GM12878 (cell line): ENCODE data around the gene RCBTB2. TPM values are rescaled to one million over a fixed set of nuclear protein-coding genes. Genes with fewer than 3 reads are reported as not detected.

ENCODE experiments used
- ASH2L ChIP-seq: fragments of 300-600, 200-600 bp; sonication (generic); IDR thresholded peaks from 2 replicates; pipeline ENCODE4 v1.6.1; 2017; ENCODE audit warnings: low read depth, mild to moderate bottlenecking, borderline replicate concordance
- CBX5 ChIP-seq: sonication (generic); IDR thresholded peaks from 2 replicates; pipeline ENCODE4 v1.6.1; 2016; ENCODE audit warnings: low read depth, moderate library complexity, mild to moderate bottlenecking, inconsistent platforms
- CREB1 ChIP-seq: IDR thresholded peaks from 2 replicates; pipeline ENCODE4 v1.6.1; 2012; ENCODE audit warnings: low read depth, mild to moderate bottlenecking, inconsistent platforms
- E2F4 ChIP-seq: IDR thresholded peaks from 2 replicates; pipeline ENCODE4 v1.6.1; 2012; ENCODE audit warnings: low read depth, low read length, improper control_type of control experiment
- FOXK2 ChIP-seq: fragments of 450-650 bp; IDR thresholded peaks from 2 replicates; pipeline ENCODE4 v1.6.1; 2017; ENCODE audit warnings: mild to moderate bottlenecking, moderate library complexity
- GABPA ChIP-seq: IDR thresholded peaks from 2 replicates; pipeline ENCODE4 v1.6.1; 2014; ENCODE audit warnings: antibody characterized with exemption, low read depth, mild to moderate bottlenecking, inconsistent platforms
- HDAC6 ChIP-seq: fragments of 200-600 bp; sonication (generic); IDR thresholded peaks from one replicate; pipeline ENCODE4 v1.8.0; 2017; ENCODE audit warnings: antibody characterized with exemption; ENCODE audit not compliant: unreplicated experiment
- HDGF ChIP-seq: fragments of 450-650 bp; IDR thresholded peaks from 2 replicates; pipeline ENCODE4 v1.6.1; 2016; ENCODE audit warnings: antibody characterized with exemption
- IKZF1 ChIP-seq: fragments of 450-650 bp; conservative IDR thresholded peaks from 2 replicates; pipeline ENCODE4 v1.6.1; 2017; ENCODE audit warnings: antibody characterized with exemption, mild to moderate bottlenecking
- KAT2A ChIP-seq: conservative IDR thresholded peaks from 2 replicates; pipeline ENCODE4 v1.6.1; 2011; ENCODE audit warnings: low read depth, low read length; ENCODE audit not compliant: control insufficient read depth
- NBN ChIP-seq: fragments of 450-650 bp; IDR thresholded peaks from 2 replicates; pipeline ENCODE4 v1.6.1; 2016
- POLR2AphosphoS5 ChIP-seq: IDR thresholded peaks from 2 replicates; pipeline ENCODE4 v1.6.1; 2011; ENCODE audit warnings: mild to moderate bottlenecking, low read length, inconsistent platforms
- RAD51 ChIP-seq: fragments of 450-650 bp; IDR thresholded peaks from 2 replicates; pipeline ENCODE4 v1.6.1; 2016; ENCODE audit warnings: moderate library complexity, mild to moderate bottlenecking, inconsistent platforms
- RCOR1 ChIP-seq: conservative IDR thresholded peaks from 2 replicates; pipeline ENCODE4 v1.6.1; 2012; ENCODE audit warnings: low read depth, low read length, improper control_type of control experiment
- RUNX3 ChIP-seq: IDR thresholded peaks from 2 replicates; pipeline ENCODE4 v1.6.1; 2012; ENCODE audit warnings: low read length, inconsistent platforms
- SIN3A ChIP-seq: IDR thresholded peaks from 2 replicates; pipeline ENCODE4 v1.6.1; 2012; ENCODE audit warnings: low read depth, low read length, improper control_type of control experiment
- ZBED1 ChIP-seq: IDR thresholded peaks from 2 replicates; pipeline ENCODE4 v1.6.1; 2016; ENCODE audit warnings: borderline replicate concordance
- ZNF207 ChIP-seq: fragments of 450-650 bp; IDR thresholded peaks from 2 replicates; pipeline ENCODE4 v1.6.1; 2014; ENCODE audit warnings: antibody characterized with exemption, mild to moderate bottlenecking, borderline replicate concordance
- polyA plus RNA-seq, 11 experiments: library from polyadenylated mRNA; depleted of rRNA in 4 of 11; unstranded in 6 of 11; stranded (reverse) in 5 of 11; fragments of >200 nt; fragmentation: Nextera tagmentation in 4 of 11; fragmentation: Illumina TruSeq in 1 of 11; extraction: Ambion mirVana in 4 of 11; extraction: Trizol in 1 of 11; gene quantifications; 1 replicate in 1 of 11; 2 replicates in 10 of 11; pipeline versions ENCODE4 v1.2.1 to v1.2.3, GENCODE V29; 2011 to 2016; ENCODE audit warnings: inconsistent platforms in 2 of 11, missing spikeins in 2 of 11, low read depth in 1 of 11
- total RNA-seq, 4 experiments: library from RNA; depleted of rRNA in 3 of 4; stranded (reverse); fragments of >200 nt in 3 of 4; fragmentation: Illumina TruSeq in 1 of 4; extraction: Trizol in 1 of 4; gene quantifications; 2 replicates each; pipeline versions ENCODE4 v1.2.1 to v1.2.3, GENCODE V29; 2013 to 2021
- TF ChIP-seq, protein P1 (sequence below): fragments of 450-650 bp; conservative IDR thresholded peaks from 2 replicates; pipeline ENCODE4 v1.6.1; 2017; ENCODE audit warnings: mild to moderate bottlenecking, moderate library complexity
- TF ChIP-seq, protein P2 (sequence below): IDR thresholded peaks from 2 replicates; pipeline ENCODE4 v1.6.1; 2012; ENCODE audit warnings: mild to moderate bottlenecking, low read depth, low read length
- TF ChIP-seq, protein P3 (sequence below): fragments of 450-650 bp; IDR thresholded peaks from 2 replicates; pipeline ENCODE4 v1.6.1; 2016; ENCODE audit warnings: mild to moderate bottlenecking

Gene RCBTB2
- total and polyA plus RNA-seq, 10 of the 15 experiments (the other 5 are each of a cell fraction or from before 2014, with no cell fraction given): 5.0 to 16.0 (median 8.5) TPM

DNA sequence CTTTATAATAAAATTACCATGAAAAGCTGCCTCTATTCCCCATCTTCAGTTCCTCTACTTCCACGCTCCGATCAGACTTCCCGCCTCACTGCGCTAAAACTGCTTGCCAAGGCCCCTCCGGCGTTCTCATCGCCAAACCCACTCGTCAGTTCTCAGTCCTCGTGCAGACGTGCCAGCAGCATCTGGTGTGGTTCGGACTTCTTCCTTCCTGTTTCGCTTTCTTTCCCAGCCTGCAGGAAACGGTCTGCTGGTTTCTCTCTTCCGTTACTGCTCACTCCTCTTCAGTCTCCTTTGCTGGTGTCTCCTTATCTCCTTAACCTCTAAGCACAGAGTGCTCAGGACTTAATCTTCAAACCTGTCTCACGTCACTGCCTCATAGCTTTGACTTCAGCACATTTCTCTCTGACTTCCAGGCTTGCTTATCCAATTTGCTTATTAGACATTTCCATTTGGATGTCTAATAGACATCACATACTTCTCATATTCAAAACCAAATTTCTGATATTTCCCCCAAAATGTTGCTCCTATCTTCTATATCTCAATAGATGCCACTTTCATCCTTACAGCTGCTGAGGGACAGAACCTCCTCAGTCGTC lies 40.3 kb downstream of the RCBTB2 start (continued):
- TF ChIP-seq, protein P1, sequence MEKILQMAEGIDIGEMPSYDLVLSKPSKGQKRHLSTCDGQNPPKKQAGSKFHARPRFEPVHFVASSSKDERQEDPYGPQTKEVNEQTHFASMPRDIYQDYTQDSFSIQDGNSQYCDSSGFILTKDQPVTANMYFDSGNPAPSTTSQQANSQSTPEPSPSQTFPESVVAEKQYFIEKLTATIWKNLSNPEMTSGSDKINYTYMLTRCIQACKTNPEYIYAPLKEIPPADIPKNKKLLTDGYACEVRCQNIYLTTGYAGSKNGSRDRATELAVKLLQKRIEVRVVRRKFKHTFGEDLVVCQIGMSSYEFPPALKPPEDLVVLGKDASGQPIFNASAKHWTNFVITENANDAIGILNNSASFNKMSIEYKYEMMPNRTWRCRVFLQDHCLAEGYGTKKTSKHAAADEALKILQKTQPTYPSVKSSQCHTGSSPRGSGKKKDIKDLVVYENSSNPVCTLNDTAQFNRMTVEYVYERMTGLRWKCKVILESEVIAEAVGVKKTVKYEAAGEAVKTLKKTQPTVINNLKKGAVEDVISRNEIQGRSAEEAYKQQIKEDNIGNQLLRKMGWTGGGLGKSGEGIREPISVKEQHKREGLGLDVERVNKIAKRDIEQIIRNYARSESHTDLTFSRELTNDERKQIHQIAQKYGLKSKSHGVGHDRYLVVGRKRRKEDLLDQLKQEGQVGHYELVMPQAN: no peak
- TF ChIP-seq, protein P2, sequence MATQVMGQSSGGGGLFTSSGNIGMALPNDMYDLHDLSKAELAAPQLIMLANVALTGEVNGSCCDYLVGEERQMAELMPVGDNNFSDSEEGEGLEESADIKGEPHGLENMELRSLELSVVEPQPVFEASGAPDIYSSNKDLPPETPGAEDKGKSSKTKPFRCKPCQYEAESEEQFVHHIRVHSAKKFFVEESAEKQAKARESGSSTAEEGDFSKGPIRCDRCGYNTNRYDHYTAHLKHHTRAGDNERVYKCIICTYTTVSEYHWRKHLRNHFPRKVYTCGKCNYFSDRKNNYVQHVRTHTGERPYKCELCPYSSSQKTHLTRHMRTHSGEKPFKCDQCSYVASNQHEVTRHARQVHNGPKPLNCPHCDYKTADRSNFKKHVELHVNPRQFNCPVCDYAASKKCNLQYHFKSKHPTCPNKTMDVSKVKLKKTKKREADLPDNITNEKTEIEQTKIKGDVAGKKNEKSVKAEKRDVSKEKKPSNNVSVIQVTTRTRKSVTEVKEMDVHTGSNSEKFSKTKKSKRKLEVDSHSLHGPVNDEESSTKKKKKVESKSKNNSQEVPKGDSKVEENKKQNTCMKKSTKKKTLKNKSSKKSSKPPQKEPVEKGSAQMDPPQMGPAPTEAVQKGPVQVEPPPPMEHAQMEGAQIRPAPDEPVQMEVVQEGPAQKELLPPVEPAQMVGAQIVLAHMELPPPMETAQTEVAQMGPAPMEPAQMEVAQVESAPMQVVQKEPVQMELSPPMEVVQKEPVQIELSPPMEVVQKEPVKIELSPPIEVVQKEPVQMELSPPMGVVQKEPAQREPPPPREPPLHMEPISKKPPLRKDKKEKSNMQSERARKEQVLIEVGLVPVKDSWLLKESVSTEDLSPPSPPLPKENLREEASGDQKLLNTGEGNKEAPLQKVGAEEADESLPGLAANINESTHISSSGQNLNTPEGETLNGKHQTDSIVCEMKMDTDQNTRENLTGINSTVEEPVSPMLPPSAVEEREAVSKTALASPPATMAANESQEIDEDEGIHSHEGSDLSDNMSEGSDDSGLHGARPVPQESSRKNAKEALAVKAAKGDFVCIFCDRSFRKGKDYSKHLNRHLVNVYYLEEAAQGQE: no peak
- 0 out of 2 replicates have a peak, but pooled peaks have one; percentile 30 for TF ChIP-seq CREB1
- no peak for TF ChIP-seq HDAC6
- TF ChIP-seq ZBED1: peak; percentile 52; the same call in 1 of the 2 replicates
- peak; percentile 62; the same call in 1 of the 2 replicates for TF ChIP-seq GABPA
- TF ChIP-seq KAT2A: no peak
- TF ChIP-seq SIN3A: no peak
- TF ChIP-seq POLR2AphosphoS5: peak; percentile 60; the same call in 1 of the 2 replicates
- peak; percentile 92 for TF ChIP-seq RUNX3
- peak; percentile 96 for TF ChIP-seq IKZF1
- TF ChIP-seq RCOR1: 0 out of 2 replicates have a peak, but pooled peaks have one; percentile 62
- TF ChIP-seq FOXK2: no peak
- peak; percentile 87; the same call in 1 of the 2 replicates for TF ChIP-seq CBX5
- no peak for TF ChIP-seq ZNF207
- TF ChIP-seq NBN: peak; percentile 68
- TF ChIP-seq HDGF: peak; percentile 68; the same call in 1 of the 2 replicates
- TF ChIP-seq RAD51: no peak
- TF ChIP-seq ASH2L: peak; percentile 76; the same call in 1 of the 2 replicates
- TF ChIP-seq, protein P3, sequence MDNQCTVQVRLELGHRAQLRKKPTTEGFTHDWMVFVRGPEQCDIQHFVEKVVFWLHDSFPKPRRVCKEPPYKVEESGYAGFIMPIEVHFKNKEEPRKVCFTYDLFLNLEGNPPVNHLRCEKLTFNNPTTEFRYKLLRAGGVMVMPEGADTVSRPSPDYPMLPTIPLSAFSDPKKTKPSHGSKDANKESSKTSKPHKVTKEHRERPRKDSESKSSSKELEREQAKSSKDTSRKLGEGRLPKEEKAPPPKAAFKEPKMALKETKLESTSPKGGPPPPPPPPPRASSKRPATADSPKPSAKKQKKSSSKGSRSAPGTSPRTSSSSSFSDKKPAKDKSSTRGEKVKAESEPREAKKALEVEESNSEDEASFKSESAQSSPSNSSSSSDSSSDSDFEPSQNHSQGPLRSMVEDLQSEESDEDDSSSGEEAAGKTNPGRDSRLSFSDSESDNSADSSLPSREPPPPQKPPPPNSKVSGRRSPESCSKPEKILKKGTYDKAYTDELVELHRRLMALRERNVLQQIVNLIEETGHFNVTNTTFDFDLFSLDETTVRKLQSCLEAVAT: no peak
- no peak for TF ChIP-seq E2F4
